Measurements from ENCODE around the gene CASS4.

The CASS4 gene

DNA sequence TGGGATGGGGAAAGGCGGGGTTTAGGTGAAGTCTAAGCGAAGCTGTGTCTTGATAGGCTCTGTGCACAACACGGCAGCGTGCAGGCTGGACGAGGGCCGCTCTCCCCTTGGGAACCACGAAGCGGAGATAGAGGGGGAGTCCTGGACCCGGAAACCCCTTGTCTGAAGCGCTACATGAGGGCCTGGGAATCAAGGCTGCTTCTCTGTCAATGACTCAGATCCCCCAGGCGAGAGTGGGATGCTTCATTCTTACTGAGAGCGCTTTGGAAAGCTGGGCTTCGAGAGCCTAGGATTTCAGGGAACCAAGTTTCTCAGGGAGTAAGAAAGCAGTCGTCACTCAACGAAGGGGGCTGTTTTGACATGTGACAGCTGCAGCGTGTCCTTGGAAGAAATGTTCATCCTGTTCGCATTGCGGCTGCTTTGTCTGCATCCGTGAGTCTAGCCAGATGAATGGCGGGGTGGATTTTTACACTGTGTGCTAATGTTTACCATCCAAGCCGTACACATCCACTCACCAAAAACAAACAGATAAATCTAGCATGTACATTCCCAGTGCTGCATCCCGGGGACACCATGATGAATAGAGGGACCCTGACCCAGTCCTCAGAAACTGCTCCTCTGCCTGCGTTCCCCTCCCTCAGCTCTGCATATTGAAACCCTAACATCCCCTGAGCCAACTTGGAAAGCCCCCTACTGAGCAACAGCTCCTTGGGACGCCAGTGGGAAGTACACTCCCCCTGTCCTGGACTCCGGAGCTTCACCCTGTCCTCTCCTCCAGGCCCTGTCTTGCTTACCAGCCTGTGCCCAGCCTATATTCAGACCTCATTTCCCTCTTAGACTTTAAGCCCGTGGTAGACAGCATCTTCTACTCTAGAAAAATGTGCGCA, 31.8 kb downstream of the CASS4 start:
- DNase-seq, result peak in 14 of 56 donors; percentile 9 to 77 (median 27)

DNA sequence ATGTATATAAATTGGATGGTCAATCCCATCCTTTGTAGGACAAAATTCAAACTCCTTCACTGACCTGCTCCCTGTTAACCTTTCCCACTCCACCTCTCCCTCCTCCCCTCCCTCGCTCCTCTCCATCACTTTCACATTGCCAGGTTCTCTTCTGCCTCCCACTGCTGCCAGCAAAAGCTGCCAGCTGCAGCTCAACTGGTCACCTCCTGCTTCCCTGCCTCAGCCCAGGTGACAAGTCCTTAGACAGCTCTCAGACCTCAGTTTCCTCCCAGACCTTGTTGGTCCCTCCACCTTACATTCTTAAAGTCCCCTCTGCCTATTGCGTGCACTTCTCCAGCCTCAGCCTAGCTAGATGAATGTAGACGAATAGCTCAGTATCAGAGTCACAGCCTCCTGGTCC, 33.1 kb downstream of the CASS4 start:
- DNase-seq, result no peak

DNA sequence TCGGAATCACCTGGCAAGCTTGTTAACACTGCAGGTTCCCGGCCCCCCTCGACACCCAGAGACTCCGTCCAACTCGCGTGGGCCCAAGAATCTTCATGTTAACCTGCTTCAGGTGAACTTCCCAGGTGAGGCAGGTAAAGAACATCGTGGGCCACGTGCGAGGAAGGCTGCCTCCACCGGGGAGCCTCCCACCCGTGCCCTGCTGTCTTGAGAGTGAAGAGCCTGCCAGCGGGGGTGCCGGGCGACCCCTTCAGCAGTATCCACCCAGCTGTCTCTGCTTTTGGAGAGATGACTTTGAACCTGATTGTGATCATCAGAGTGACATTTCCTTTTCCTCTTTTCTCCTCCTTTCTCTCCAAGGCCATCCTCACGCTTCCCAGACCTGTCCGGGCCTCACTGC, 33.5 kb downstream of the CASS4 start:
- DNase-seq, result no peak

DNA sequence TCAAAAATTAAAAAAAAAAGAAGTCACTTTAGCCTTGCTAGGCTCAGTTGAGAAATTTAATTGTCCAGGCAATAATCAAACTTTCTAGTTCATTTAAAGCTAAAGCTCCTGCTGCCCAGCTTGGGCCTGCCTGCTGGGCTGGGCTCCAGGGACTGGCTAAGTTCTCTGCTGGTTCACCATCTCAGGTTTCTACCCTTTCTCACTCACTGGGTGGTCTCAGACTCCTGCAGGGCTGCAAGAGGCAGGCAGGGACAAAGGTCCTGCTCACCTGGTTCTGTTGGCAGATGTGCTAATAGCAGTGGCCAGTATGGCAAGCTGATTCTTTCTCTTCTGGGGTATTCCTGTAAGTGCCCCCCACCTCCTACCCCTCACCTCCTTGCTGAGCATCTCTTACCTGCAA, 35.2 kb downstream of the CASS4 start:
- no peak for DNase-seq

- no peak for DNase-seq
These were observed 37.4 kb downstream of the CASS4 start for GRCh38 chr20:56449459-56449858.

DNA sequence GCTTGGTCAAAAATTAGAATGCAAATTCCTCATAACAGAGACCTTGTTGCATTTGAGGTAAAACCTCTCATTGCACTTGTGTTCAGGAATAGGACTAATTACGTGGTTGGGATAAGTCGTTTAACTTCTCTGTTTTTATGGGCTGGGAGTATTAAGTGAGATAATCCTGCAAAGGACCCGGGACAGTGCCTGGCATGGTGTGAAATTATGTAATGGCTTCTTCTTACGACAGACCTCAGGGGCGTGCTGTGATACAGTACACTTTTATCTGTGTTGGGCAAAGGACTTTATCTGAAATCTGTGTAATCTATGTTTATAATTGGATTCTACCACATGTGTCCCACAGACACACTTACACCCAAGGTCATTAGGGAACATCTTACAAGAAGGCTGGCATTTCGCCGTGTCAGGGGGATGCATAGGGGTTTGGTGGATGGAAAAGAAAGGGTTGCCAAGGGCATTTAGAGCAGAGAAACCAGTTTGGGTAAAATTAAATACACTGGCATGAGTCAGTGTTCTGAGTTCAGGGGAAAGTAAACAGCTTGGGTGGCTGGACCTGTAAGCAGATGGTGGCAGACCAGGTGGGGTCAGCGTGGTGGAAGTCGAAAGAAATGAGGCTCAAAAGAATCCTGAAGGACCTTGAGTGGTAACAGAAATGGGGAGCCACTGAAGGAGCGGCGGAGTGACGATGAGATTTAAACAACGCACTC, 39.2 kb downstream of the CASS4 start:
- no peak for DNase-seq

DNA sequence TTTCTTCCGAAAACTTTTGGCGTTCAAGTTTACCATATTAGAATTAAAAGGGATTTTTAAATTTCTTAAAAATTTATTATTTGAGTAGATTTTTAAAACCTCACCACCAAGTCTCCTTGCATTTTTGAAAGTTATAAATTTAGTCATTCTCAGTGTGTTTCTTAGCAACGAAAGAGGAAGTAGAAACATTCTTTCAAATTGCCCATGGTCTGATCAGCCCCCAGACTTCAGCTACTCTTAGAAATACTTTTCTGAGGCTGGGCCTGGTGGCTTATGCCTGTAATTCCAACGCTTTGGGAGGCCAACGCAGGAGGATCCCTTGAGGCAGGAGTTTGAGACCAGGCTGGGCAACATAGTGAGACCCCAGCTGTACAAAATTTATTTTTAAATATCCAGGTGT, 41.3 kb downstream of the CASS4 start:
- no peak for DNase-seq

DNA sequence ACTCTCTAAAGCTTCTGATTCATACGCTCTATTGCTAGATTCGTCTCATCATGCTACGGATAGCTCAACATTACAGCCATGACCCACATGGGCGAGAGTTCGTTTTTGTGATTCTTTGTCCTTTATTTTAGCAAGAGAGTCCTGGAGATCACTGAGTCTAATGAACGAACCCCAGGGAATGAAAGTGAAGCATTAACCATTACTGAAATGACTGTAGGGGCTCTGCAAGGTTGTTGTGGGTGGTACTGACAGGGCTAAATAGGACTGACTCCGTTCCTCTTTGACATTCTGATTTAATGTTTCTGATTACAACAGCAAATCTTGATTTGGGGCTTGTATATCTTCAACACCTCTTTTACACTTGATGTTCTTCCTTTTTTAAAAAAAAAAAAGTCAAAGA, 42.7 kb downstream of the CASS4 start:
- DNase-seq, result no peak

- no peak for DNase-seq
These were observed 46.3 kb downstream of the CASS4 start for GRCh38 chr20:56458206-56458821.

DNA sequence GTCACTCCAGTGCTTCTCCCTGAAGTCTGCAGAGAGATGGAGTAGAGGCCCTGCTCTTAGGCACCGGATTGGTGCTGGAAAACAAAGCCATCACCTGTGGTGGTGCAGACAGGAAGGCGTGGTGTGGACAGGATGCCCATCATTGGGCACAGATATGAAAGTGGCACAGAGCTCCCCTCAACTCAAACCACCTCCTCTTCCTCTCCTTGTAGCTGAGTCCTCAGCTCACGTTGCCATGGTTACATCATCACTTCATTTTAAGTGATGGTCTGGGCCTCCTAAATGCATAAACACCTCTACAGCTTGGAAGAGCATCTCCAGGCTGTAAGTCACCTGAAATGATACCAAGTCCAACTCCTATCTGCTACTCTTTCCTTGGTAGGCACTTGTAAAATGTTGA, 48.4 kb downstream of the CASS4 start:
- peak in 3 of 56 donors; percentile 4 to 13 (median 6) for DNase-seq

DNA sequence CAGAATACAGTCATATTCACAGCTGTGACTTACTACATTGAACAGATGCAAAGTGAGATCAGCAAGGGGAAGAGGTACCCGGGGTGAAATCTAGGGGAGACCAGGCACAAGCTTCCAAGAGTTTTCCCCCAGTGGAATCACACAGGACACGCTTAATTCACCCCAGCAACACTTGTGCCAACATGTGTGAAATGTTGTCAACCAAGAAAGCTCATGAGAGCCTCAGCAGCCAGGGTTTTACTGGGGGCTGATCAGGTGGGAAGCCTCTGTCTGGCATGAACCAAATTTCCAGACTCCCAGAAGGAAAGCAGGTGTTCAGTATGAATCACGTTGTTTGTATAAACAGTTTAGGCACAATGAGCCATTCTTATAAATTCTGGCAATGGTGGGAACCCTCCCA, 49.5 kb downstream of the CASS4 start:
- DNase-seq, result no peak

DNA sequence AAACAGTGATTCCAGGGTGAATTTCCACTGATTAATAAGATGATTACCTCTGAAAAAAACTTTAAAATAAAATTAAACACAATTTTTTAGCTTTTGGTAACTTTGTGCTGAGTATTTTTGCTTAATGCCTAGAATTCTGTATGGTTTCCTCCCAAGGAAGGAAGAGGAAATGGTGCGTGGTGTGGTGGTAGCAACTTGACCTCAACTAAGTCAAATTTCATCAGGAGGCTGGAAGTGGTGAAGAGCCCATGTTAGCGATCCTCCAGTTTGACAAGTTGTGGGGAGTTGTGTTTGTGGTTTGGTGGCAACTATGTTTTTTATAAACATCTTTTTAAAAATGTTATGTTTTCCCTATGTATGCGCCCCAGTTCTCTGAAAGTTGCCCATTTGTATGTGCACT, 51.4 kb downstream of the CASS4 start:
- no peak for DNase-seq

DNA sequence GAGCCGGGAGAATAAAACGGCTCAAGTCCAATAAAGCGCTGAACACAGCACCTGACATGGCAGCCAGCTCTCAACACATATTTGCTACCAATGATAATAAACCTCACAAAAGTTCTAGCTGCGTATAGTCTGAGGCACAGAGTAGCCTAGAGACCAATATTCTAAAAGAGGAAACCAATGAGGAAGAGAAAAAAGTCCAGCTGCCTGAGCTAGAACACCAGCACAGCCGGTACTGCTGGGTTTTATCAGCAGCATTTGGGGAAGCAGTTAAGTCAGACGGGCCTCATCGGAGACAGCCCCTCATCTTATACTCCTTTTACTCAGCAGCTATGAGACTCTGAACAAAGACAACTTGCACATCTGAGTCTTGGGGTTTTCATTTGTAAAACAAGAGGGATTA, 53.9 kb downstream of the CASS4 start:
- peak in 1 of 56 donors; percentile 8 for DNase-seq

GRCh38 chr20:56467968-56468315, 55.9 kb downstream of the CASS4 start:
- DNase-seq, result no peak

GRCh38 chr20:56468316-56469076, 56.4 kb downstream of the CASS4 start, which contains the start of gene RTF2:
RTF2 (plus strand) TSS chr20:56468627; CDS start chr20:56468698, 71 bp downstream.
- DNase-seq, result peak; percentile 51 to 97 (median 91)

DNA sequence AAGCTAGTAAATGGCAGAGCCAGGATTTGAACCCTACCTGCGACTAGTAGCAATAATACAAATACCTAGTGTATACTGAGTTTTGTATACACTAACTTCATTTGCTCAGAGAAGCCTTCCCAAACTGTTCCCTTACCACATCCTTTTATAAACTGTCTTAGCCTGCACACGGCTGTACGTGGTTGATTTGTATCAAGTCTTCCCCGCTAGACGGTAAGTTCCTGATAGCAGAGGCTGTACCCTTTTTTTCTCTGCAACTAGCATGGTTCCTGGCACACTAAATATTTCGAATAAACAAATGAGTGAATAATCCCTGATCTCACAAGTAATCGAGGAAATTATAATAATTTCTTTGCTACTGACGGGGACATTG, 57.0 kb downstream of the CASS4 start:
- DNase-seq, result no peak

GRCh38 chr20:56483970-56484369, 71.9 kb downstream of the CASS4 start:
- no peak for DNase-seq

DNA sequence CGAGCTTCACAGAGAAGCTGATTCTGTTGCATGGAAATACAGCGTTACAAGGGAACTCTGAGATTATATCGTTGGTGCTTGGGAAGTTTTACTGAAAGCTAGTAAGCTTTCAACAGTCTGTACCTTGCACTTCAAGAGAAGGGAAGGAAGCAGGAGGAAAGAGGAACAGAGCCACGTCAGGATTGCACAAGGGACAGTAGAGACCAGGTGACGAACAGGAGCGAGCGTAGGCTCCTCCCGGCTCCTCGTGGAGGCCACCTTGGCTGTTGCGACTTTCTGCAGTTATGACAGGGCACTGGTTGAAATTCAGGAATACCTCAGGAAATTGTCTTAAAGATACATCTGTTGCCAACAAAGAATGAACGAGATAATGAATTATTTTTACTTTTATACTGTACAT, 75.2 kb downstream of the CASS4 start:
- DNase-seq, result peak in 1 of 56 donors; percentile 7

GRCh38 chr20:56488566-56488965, 76.5 kb downstream of the CASS4 start:
- DNase-seq, result no peak

GRCh38 chr20:56501116-56501515, 89.1 kb downstream of the CASS4 start:
- DNase-seq, result no peak

- no peak for DNase-seq
These were observed 91.9 kb downstream of the CASS4 start for GRCh38 chr20:56503916-56504315.
